Measurements from ENCODE around the gene TMEM151B. TPM values are rescaled to one million over a fixed set of nuclear protein-coding genes. Genes with fewer than 3 reads are reported as not detected.

The TMEM151B gene
- total and polyA plus RNA-seq, 2 of the 13 experiments (the other 11 are each of a cell fraction or from before 2014, with no cell fraction given) = not detected

GRCh38 chr6:44257025-44257752, 13.1 kb upstream of the TMEM151B start, which contains the start of gene SLC35B2 (continued):
- 0 out of 2 replicates have a peak, but pooled peaks have one; percentile 26 for TF ChIP-seq ZNF556 (CRISPR knock-in tag; IDR thresholded peaks at IDR 0.05; ENCODE audit: borderline replicate concordance)
- no peak for TF ChIP-seq SNAI1 (CRISPR knock-in tag; IDR thresholded peaks at IDR 0.05; ENCODE audit: borderline replicate concordance)
- peak; percentile 85 for TF ChIP-seq MXD3 (CRISPR knock-in tag; IDR thresholded peaks at IDR 0.05)
- TF ChIP-seq ZNF749 (CRISPR knock-in tag; IDR thresholded peaks at IDR 0.05; ENCODE audit: borderline replicate concordance) = peak; percentile 31
- TF ChIP-seq U2AF1 (optimal IDR thresholded peaks at IDR 0.05; ENCODE audit: low read depth, low read length) = no peak
- peak; percentile 91; the same call in 1 of the 2 replicates for TF ChIP-seq CSRNP1 (CRISPR knock-in tag; IDR thresholded peaks at IDR 0.05)
- TF ChIP-seq ZNF883 (CRISPR knock-in tag; IDR thresholded peaks at IDR 0.05; ENCODE audit: not compliant biosample characterization) = peak; percentile 19
- peak; percentile 94 for TF ChIP-seq ZGPAT (CRISPR knock-in tag; IDR thresholded peaks at IDR 0.05)
- TF ChIP-seq ZNF136 (CRISPR knock-in tag; IDR thresholded peaks at IDR 0.05; ENCODE audit: low read depth) = no peak
- no peak for TF ChIP-seq NFE2 (CRISPR knock-in tag; IDR thresholded peaks at IDR 0.05)
- TF ChIP-seq ZFY (CRISPR knock-in tag; IDR thresholded peaks at IDR 0.05) = peak; percentile 85
- peak; percentile 61; the same call in 1 of the 2 replicates for TF ChIP-seq ZNF839 (CRISPR knock-in tag; IDR thresholded peaks at IDR 0.05; ENCODE audit: borderline replicate concordance)
- TF ChIP-seq ZHX1 (CRISPR knock-in tag; IDR thresholded peaks at IDR 0.05; ENCODE audit: low read depth) = peak; percentile 66; the same call in 1 of the 2 replicates
- no peak; the same call in 1 of the 2 replicates for TF ChIP-seq CHD2 (IDR thresholded peaks at IDR 0.05; ENCODE audit: low read depth, low read length)
- TF ChIP-seq KMT2B (CRISPR knock-in tag; IDR thresholded peaks at IDR 0.05) = peak; percentile 63; the same call in 1 of the 2 replicates
- TF ChIP-seq PLSCR1 (CRISPR knock-in tag; IDR thresholded peaks at IDR 0.05; ENCODE audit: borderline replicate concordance) = no peak
- peak; percentile 98 for TF ChIP-seq ZNF574 (CRISPR knock-in tag; IDR thresholded peaks at IDR 0.05)
- TF ChIP-seq SNAPC2 (CRISPR knock-in tag; IDR thresholded peaks at IDR 0.05) = peak; percentile 74
- peak; percentile 38; the same call in 1 of the 2 replicates for TF ChIP-seq ZFP1 (CRISPR knock-in tag; IDR thresholded peaks at IDR 0.05)

All from HepG2 (cell line).